Central memory CD8-positive, alpha-beta T cell (primary cell): ENCODE results near the gene SLC25A44.
A peak's percentile ranks its signal among the peaks of the same experiment; 100 is the strongest.

Experiments
- ATAC-seq: fragments of 150-1000 bp; cut with Tn5 transposase; replicated peaks from 2 replicates; pipeline ENCODE4 v1.10.0; 2022; ENCODE audit warnings: mild to moderate bottlenecking, moderate FRiP score, moderate number of reproducible peaks; ENCODE audit not compliant: poor library complexity, severe bottlenecking; ENCODE audit errors: extremely low read depth
- DNase-seq, 2 donors: peaks; one replicate each; pipeline ENCODE4 v3.0.0; 2021; ENCODE audit warnings: low spot score in 2 of 2
- H3K27ac Mint-ChIP-seq: one replicate; pipeline ENCODE4 v1.8.0; 2022; ENCODE audit warnings: low read depth, mild to moderate bottlenecking, moderate library complexity, mixed read lengths
- H3K27me3 Mint-ChIP-seq: one replicate; pipeline ENCODE4 v1.8.0; 2022; ENCODE audit warnings: mixed read lengths
- H3K36me3 Mint-ChIP-seq: one replicate; pipeline ENCODE4 v1.8.0; 2022; ENCODE audit warnings: mild to moderate bottlenecking, moderate library complexity, mixed read lengths; ENCODE audit not compliant: insufficient read depth
- H3K4me1 Mint-ChIP-seq: one replicate; pipeline ENCODE4 v1.8.0; 2022; ENCODE audit warnings: mixed read lengths
- H3K4me3 Mint-ChIP-seq: one replicate; pipeline ENCODE4 v1.8.0; 2022; ENCODE audit warnings: mild to moderate bottlenecking, moderate library complexity, mixed read lengths
- H3K9me3 Mint-ChIP-seq: one replicate; pipeline ENCODE4 v1.8.0; 2022; ENCODE audit warnings: mixed read lengths

SLC25A44 gene

GRCh38 chr1:156193488-156194299 lies at the start of gene SLC25A44:
Gene SLC25A44, plus strand, starts transcription at chr1:156194104. Its CDS starts 5,744 bp downstream, at chr1:156199848.
- peak; percentile 99 for ATAC-seq
- Mint-ChIP-seq H3K36me3 (peaks cover 12% of the 10 kb centered on the region), H3K27ac (peak within 1 kb of the TSS; percentile 94), H3K9me3 (no peaks in the 10 kb centered on the region), H3K4me3 (peak within 1 kb of the TSS; percentile 97), H3K27me3 (no peaks in the 10 kb centered on the region), H3K4me1 (peaks cover 42% of the 10 kb centered on the region)
- DNase-seq, result peak; percentile 98 to 99

GRCh38 chr1:156144742-156145141 lies 49.2 kb upstream of the SLC25A44 start:
- Mint-ChIP-seq H3K9me3 (no peaks in the 10 kb centered on the region), H3K36me3 (peaks cover 28% of the 10 kb centered on the region), H3K4me3 (no peak overlapping the region), H3K4me1 (peaks cover 9% of the 10 kb centered on the region), H3K27ac (peak overlapping the region; percentile 6), H3K27me3 (no peaks in the 10 kb centered on the region)
- ATAC-seq (no peak), DNase-seq (no peak)

GRCh38 chr1:156145650-156146019 lies 48.3 kb upstream of the SLC25A44 start:
- DNase-seq (no peak), ATAC-seq (no peak)
- peaks cover 22% of the 10 kb centered on the region for H3K36me3 Mint-ChIP-seq
- peak overlapping the region; percentile 82 for H3K27ac Mint-ChIP-seq
- H3K27me3 Mint-ChIP-seq, result no peaks in the 10 kb centered on the region
- no peaks in the 10 kb centered on the region for H3K9me3 Mint-ChIP-seq
- peaks cover 9% of the 10 kb centered on the region for H3K4me1 Mint-ChIP-seq
- peak overlapping the region; percentile 64 for H3K4me3 Mint-ChIP-seq

GRCh38 chr1:156146020-156146768 lies 47.7 kb upstream of the SLC25A44 start:
- ATAC-seq (peak; percentile 64), DNase-seq (peak in 1 of 2 donors; percentile 37)
- Mint-ChIP-seq H3K27ac (peak overlapping the region; percentile 82), H3K9me3 (no peaks in the 10 kb centered on the region), H3K4me1 (peaks cover 9% of the 10 kb centered on the region), H3K36me3 (peaks cover 18% of the 10 kb centered on the region), H3K27me3 (no peaks in the 10 kb centered on the region), H3K4me3 (peak overlapping the region; percentile 64)

GRCh38 chr1:156146769-156147405 lies 47.0 kb upstream of the SLC25A44 start:
- peak overlapping the region; percentile 64 for H3K4me3 Mint-ChIP-seq
- no peaks in the 10 kb centered on the region for H3K27me3 Mint-ChIP-seq
- no peaks in the 10 kb centered on the region for H3K9me3 Mint-ChIP-seq
- H3K27ac Mint-ChIP-seq, result peak overlapping the region; percentile 82
- H3K4me1 Mint-ChIP-seq, result peaks cover 9% of the 10 kb centered on the region
- no peak for ATAC-seq
- peaks cover 12% of the 10 kb centered on the region for H3K36me3 Mint-ChIP-seq
- no peak for DNase-seq

GRCh38 chr1:156148216-156148615 lies 45.7 kb upstream of the SLC25A44 start:
- Mint-ChIP-seq H3K4me1 (peaks cover 16% of the 10 kb centered on the region), H3K27ac (peak overlapping the region; percentile 32), H3K4me3 (no peak overlapping the region)

GRCh38 chr1:156149374-156150332 lies 44.3 kb upstream of the SLC25A44 start:
- Mint-ChIP-seq H3K36me3 (peaks cover 9% of the 10 kb centered on the region), H3K9me3 (no peaks in the 10 kb centered on the region), H3K4me3 (no peak overlapping the region), H3K4me1 (peaks cover 26% of the 10 kb centered on the region), H3K27ac (peak overlapping the region; percentile 22), H3K27me3 (no peaks in the 10 kb centered on the region)
- DNase-seq, result no peak
- ATAC-seq, result no peak

More at GRCh38 chr1:156148216-156148615, 45.7 kb upstream of the SLC25A44 start:
- no peaks in the 10 kb centered on the region for H3K27me3 Mint-ChIP-seq
- DNase-seq (no peak), ATAC-seq (no peak)
- H3K36me3 Mint-ChIP-seq, result peaks cover 10% of the 10 kb centered on the region
- no peaks in the 10 kb centered on the region for H3K9me3 Mint-ChIP-seq

GRCh38 chr1:156150333-156151011 lies 43.4 kb upstream of the SLC25A44 start:
- Mint-ChIP-seq H3K27ac (peak overlapping the region; percentile 22), H3K4me1 (peaks cover 32% of the 10 kb centered on the region), H3K36me3 (peaks cover 7% of the 10 kb centered on the region), H3K27me3 (no peaks in the 10 kb centered on the region), H3K9me3 (no peaks in the 10 kb centered on the region), H3K4me3 (no peak overlapping the region)
- ATAC-seq (no peak), DNase-seq (no peak)

- peaks cover 33% of the 10 kb centered on the region for H3K4me1 Mint-ChIP-seq
- no peak for DNase-seq
- no peak for ATAC-seq
- no peaks in the 10 kb centered on the region for H3K9me3 Mint-ChIP-seq
- no peak overlapping the region for H3K27ac Mint-ChIP-seq
- no peaks in the 10 kb centered on the region for H3K27me3 Mint-ChIP-seq
- no peak overlapping the region for H3K4me3 Mint-ChIP-seq
- peaks cover 7% of the 10 kb centered on the region for H3K36me3 Mint-ChIP-seq
Observed at GRCh38 chr1:156151093-156151688, 42.7 kb upstream of the SLC25A44 start.

GRCh38 chr1:156152628-156153027 lies 41.3 kb upstream of the SLC25A44 start:
- Mint-ChIP-seq H3K27me3 (no peaks in the 10 kb centered on the region), H3K27ac (peak overlapping the region; percentile 62), H3K4me3 (no peak overlapping the region), H3K9me3 (no peaks in the 10 kb centered on the region), H3K36me3 (peaks cover 8% of the 10 kb centered on the region), H3K4me1 (peaks cover 42% of the 10 kb centered on the region)
- ATAC-seq (no peak), DNase-seq (no peak)

GRCh38 chr1:156153362-156153761 lies 40.5 kb upstream of the SLC25A44 start, which contains the start of gene SEMA4A:
Gene SEMA4A, plus strand, starts transcription at chr1:156153585. Its CDS starts 994 bp downstream, at chr1:156154579.
- no peaks in the 10 kb centered on the region for H3K27me3 Mint-ChIP-seq
- DNase-seq, result no peak
- peaks cover 16% of the 10 kb centered on the region for H3K36me3 Mint-ChIP-seq
- peak within 1 kb of the TSS; percentile 81 for H3K27ac Mint-ChIP-seq
- H3K4me3 Mint-ChIP-seq, result peak within 1 kb of the TSS; percentile 80
- ATAC-seq, result no peak
- H3K4me1 Mint-ChIP-seq, result peaks cover 46% of the 10 kb centered on the region
- H3K9me3 Mint-ChIP-seq, result no peaks in the 10 kb centered on the region
